H1 (cell line): Measurements from ENCODE around the gene HPN. TPM values are rescaled to one million over a fixed set of nuclear protein-coding genes. Genes with fewer than 3 reads are reported as not detected.

Experiments used
- CTCF ChIA-PET: fragments of 300-600 bp; sonication (Branson Sonifier 250); formaldehyde crosslinking; loops from one replicate; lab custom pipeline; 2021; ENCODE audit not compliant: partially characterized antibody; lab: Charles Lee
- POLR2A ChIA-PET: fragments of 300-600 bp; sonication (Branson Sonifier 250); formaldehyde crosslinking; loops from one replicate; lab custom pipeline; 2021; ENCODE audit warnings: inconsistent platforms; ENCODE audit not compliant: partially characterized antibody; lab: Charles Lee
- DNase-seq, 2 experiments: peaks; one replicate each; pipeline versions ENCODE4 v3.0.0 to v3.0.0-alpha.2; 2010 to 2022; ENCODE audit warnings: low spot score in 2 of 2, low read depth in 1 of 2, mixed read lengths in 1 of 2
- FAIRE-seq: peaks from 2 replicates; lab custom pipeline; 2011; peaks lifted over from hg19 to GRCh38; lab: Jason Lieb, UNC
- H2AFZ ChIP-seq: 2 replicates; pipeline ENCODE4 v1.8.1; 2012; ENCODE audit warnings: low read length, inconsistent platforms
- H2AK5ac ChIP-seq: 2 replicates; pipeline ENCODE4 v1.6.1; 2013; ENCODE audit warnings: low read depth, low read length
- H2BK120ac ChIP-seq: replicated peaks from 2 replicates; pipeline ENCODE3; 2013; ENCODE audit warnings: low read depth, low read length, inconsistent platforms
- H2BK12ac ChIP-seq: 2 replicates; pipeline ENCODE4 v1.6.1; 2013; ENCODE audit warnings: low read depth, low read length
- H2BK15ac ChIP-seq: 2 replicates; pipeline ENCODE4 v1.6.1; 2013; ENCODE audit warnings: low read length
- H2BK20ac ChIP-seq: 2 replicates; pipeline ENCODE4 v1.6.1; 2013; ENCODE audit warnings: low read length
- H2BK5ac ChIP-seq: 2 replicates; pipeline ENCODE4 v1.6.1; 2013; ENCODE audit warnings: low read depth, low read length
- H3K14ac ChIP-seq: 2 replicates; pipeline ENCODE4 v1.6.1; 2013; ENCODE audit warnings: inconsistent platforms; ENCODE audit not compliant: insufficient read length
- H3K18ac ChIP-seq: 2 replicates; pipeline ENCODE4 v1.6.1; 2013; ENCODE audit warnings: low read length; ENCODE audit errors: extremely low read depth
- H3K23ac ChIP-seq: 2 replicates; pipeline ENCODE4 v1.6.1; 2013; ENCODE audit warnings: inconsistent platforms; ENCODE audit not compliant: insufficient read length
- H3K23me2 ChIP-seq: 2 replicates; pipeline ENCODE4 v1.6.1; 2013; ENCODE audit warnings: low read depth, low read length
- H3K27ac ChIP-seq: 2 replicates; pipeline ENCODE4 v1.6.1; 2011; ENCODE audit warnings: low read depth, low read length, inconsistent platforms
- H3K27me3 ChIP-seq, 4 experiments: replicated peaks in 1 of 4; 1 replicate in 1 of 4; 2 replicates in 3 of 4; pipeline versions ENCODE4 v1.6.1 to v1.8.1; 2011 to 2013; ENCODE audit warnings: low read length in 3 of 4, mild to moderate bottlenecking in 3 of 4, inconsistent platforms in 2 of 4, mixed read lengths in 2 of 4, moderate library complexity in 1 of 4; ENCODE audit not compliant: control insufficient read depth in 3 of 4, insufficient read depth in 3 of 4; ENCODE audit errors: extremely low read depth in 1 of 4
- H3K36me3 ChIP-seq, 4 experiments: 2 replicates each; pipeline versions ENCODE4 v1.6.1 to v1.8.1; 2011 to 2013; ENCODE audit warnings: mild to moderate bottlenecking in 4 of 4, low read length in 3 of 4, moderate library complexity in 2 of 4, control low read depth in 1 of 4, inconsistent platforms in 1 of 4; ENCODE audit not compliant: insufficient read depth in 4 of 4, control insufficient read depth in 2 of 4
- H3K4ac ChIP-seq: replicated peaks from 2 replicates; pipeline ENCODE3; 2013; ENCODE audit warnings: low read length, low read depth, mixed read lengths, inconsistent platforms; ENCODE audit not compliant: insufficient read length
- H3K4me1 ChIP-seq, 4 experiments: replicated peaks in 1 of 4; 1 replicate in 1 of 4; 2 replicates in 3 of 4; pipeline versions ENCODE4 v1.6.1 to v1.8.1; 2011 to 2013; ENCODE audit warnings: low read length in 3 of 4, inconsistent platforms in 2 of 4, mixed read lengths in 1 of 4; ENCODE audit not compliant: insufficient read depth in 4 of 4, control insufficient read depth in 3 of 4
- H3K4me2 ChIP-seq, 2 experiments: 2 replicates each; pipeline versions ENCODE4 v1.6.1 to v1.8.1; 2011 to 2013; ENCODE audit warnings: low read depth in 2 of 2, low read length in 2 of 2, control low read depth in 1 of 2, inconsistent platforms in 1 of 2, mild to moderate bottlenecking in 1 of 2; ENCODE audit not compliant: insufficient read depth in 1 of 2
- H3K4me3 ChIP-seq, 4 experiments: fragments of 200-600, 300-600 bp in 1 of 4; sonication (generic), shearing (Covaris generic), sonication (Bioruptor Twin) in 1 of 4; 2 replicates each; pipeline versions ENCODE4 v1.5.1 to v1.8.1; 2011 to 2016; ENCODE audit warnings: low read length in 4 of 4, low read depth in 3 of 4, control low read depth in 2 of 4, inconsistent platforms in 2 of 4, mild to moderate bottlenecking in 2 of 4, mixed read lengths in 1 of 4, moderate library complexity in 1 of 4; ENCODE audit not compliant: insufficient read depth in 2 of 4; ENCODE audit errors: extremely low read depth in 1 of 4
- H3K56ac ChIP-seq: replicated peaks from 2 replicates; pipeline ENCODE3; 2013; ENCODE audit warnings: low read depth, mild to moderate bottlenecking, mixed read lengths, low read length, inconsistent platforms; ENCODE audit not compliant: insufficient read length
- H3K79me1 ChIP-seq: 2 replicates; pipeline ENCODE4 v1.6.1; 2013; ENCODE audit warnings: low read depth, low read length, control low read depth
- H3K79me2 ChIP-seq, 2 experiments: 2 replicates each; pipeline versions ENCODE4 v1.6.1 to v1.8.1; 2012 to 2013; ENCODE audit warnings: low read length in 2 of 2, mild to moderate bottlenecking in 2 of 2, inconsistent platforms in 1 of 2; ENCODE audit not compliant: insufficient read depth in 2 of 2, control insufficient read depth in 1 of 2
- H3K9ac ChIP-seq, 4 experiments: replicated peaks in 1 of 4; 1 replicate in 1 of 4; 2 replicates in 3 of 4; pipeline versions ENCODE4 v1.6.1 to v1.8.1; 2011 to 2013; ENCODE audit warnings: low read depth in 3 of 4, low read length in 3 of 4, control low read depth in 2 of 4, mild to moderate bottlenecking in 2 of 4, moderate library complexity in 2 of 4, inconsistent platforms in 1 of 4; ENCODE audit errors: extremely low read depth in 1 of 4
- H3K9me3 ChIP-seq, 2 experiments: 2 replicates each; pipeline versions ENCODE4 v1.6.1 to v1.8.1; 2012 to 2013; ENCODE audit warnings: mild to moderate bottlenecking in 2 of 2, moderate library complexity in 2 of 2, control low read depth in 1 of 2, inconsistent platforms in 1 of 2, low read depth in 1 of 2, low read length in 1 of 2, mixed read lengths in 1 of 2; ENCODE audit not compliant: insufficient read depth in 2 of 2
- H4K20me1 ChIP-seq, 2 experiments: replicated peaks in 1 of 2; 2 replicates each; pipeline versions ENCODE3 to v1.8.1; 2011 to 2013; ENCODE audit warnings: inconsistent platforms in 2 of 2, low read length in 2 of 2, mild to moderate bottlenecking in 1 of 2; ENCODE audit not compliant: insufficient read depth in 2 of 2, control insufficient read depth in 1 of 2
- H4K5ac ChIP-seq: 2 replicates; pipeline ENCODE4 v1.6.1; 2013; ENCODE audit warnings: low read length, low read depth, mixed read lengths, inconsistent platforms; ENCODE audit not compliant: insufficient read length
- H4K8ac ChIP-seq: 2 replicates; pipeline ENCODE4 v1.8.0; 2013; ENCODE audit warnings: mild to moderate bottlenecking, moderate library complexity, low read length, inconsistent platforms; ENCODE audit not compliant: insufficient read depth; ENCODE audit errors: extremely low read depth
- H4K91ac ChIP-seq: replicated peaks from 2 replicates; pipeline ENCODE3; 2013; ENCODE audit warnings: low read length, mixed read lengths, inconsistent platforms; ENCODE audit not compliant: insufficient read length
- BCL11A ChIP-seq, 2 experiments: IDR thresholded peaks; one replicate each; pipeline ENCODE4 v1.6.1; 2011; ENCODE audit warnings: low read depth in 2 of 2, low read length in 2 of 2, mild to moderate bottlenecking in 2 of 2
- HDAC2 ChIP-seq, 2 experiments: fragments of 300-600 bp in 1 of 2; sonication (generic) in 1 of 2; IDR thresholded peaks; 2 replicates each; pipeline ENCODE4 v1.6.1; 2011 to 2012; ENCODE audit warnings: low read depth in 2 of 2, low read length in 2 of 2, mild to moderate bottlenecking in 2 of 2, moderate library complexity in 2 of 2, borderline replicate concordance in 1 of 2, inconsistent platforms in 1 of 2
- KDM1A ChIP-seq: fragments of 200-600, 300-600 bp; sonication (generic); IDR thresholded peaks from 2 replicates; pipeline ENCODE4 v1.7.1; 2016; ENCODE audit warnings: mild to moderate bottlenecking, low read length, borderline replicate concordance
- POU5F1 ChIP-seq: IDR thresholded peaks from 2 replicates; pipeline ENCODE4 v1.6.1; 2011; ENCODE audit warnings: low read depth, mild to moderate bottlenecking, low read length, moderate library complexity
- RFX5 ChIP-seq: IDR thresholded peaks from 2 replicates; pipeline ENCODE4 v1.6.1; 2011; ENCODE audit warnings: low read depth, low read length, improper control_type of control experiment, borderline replicate concordance
- WGBS, 2 experiments: shearing (Covaris generic) in 1 of 2; methylation state at CpG; one replicate each; pipeline versions ENCODE4 v1.1.6 to v1.1.7; 2013 to 2015; ENCODE audit warnings: low lambda C conversion rate in 2 of 2, mixed read lengths in 2 of 2, inconsistent platforms in 1 of 2, low coverage in 1 of 2, missing lambda C conversion rate in 1 of 2; ENCODE audit not compliant: insufficient replicate concordance in 2 of 2, insufficient coverage in 1 of 2, insufficient read length in 1 of 2; ENCODE audit errors: extremely low coverage in 1 of 2, missing lambda C conversion rate in 1 of 2; 5-methylcytosine and 5-hydroxymethylcytosine counted together
- polyA plus RNA-seq, 7 experiments: library from polyadenylated mRNA; depleted of rRNA in 3 of 7; stranded (reverse) in 5 of 7; unstranded in 2 of 7; fragments of >200 nt in 5 of 7; fragments of 200-250 nt in 2 of 7; gene quantifications; 1 replicate in 5 of 7; 2 replicates in 1 of 7; 4 replicates in 1 of 7; pipeline versions ENCODE4 v1.2.1 to v1.2.3, GENCODE V29; 2011 to 2013; ENCODE audit warnings: missing spikeins in 2 of 7, mixed read lengths in 2 of 7
- total RNA-seq: library from RNA; stranded (reverse); fragmentation: NEBNext Ultra II Directional; extraction: Animal tissue kit (Norgen Biotek cat#: 25700); gene quantifications from 2 replicates; pipeline ENCODE4 v1.2.1, GENCODE V29; 2021

The HPN gene
- total and polyA plus RNA-seq, 2 of the 8 experiments (the other 6 are each of a cell fraction or from before 2014, with no cell fraction given) = 14.7 to 33.7 TPM

DNA sequence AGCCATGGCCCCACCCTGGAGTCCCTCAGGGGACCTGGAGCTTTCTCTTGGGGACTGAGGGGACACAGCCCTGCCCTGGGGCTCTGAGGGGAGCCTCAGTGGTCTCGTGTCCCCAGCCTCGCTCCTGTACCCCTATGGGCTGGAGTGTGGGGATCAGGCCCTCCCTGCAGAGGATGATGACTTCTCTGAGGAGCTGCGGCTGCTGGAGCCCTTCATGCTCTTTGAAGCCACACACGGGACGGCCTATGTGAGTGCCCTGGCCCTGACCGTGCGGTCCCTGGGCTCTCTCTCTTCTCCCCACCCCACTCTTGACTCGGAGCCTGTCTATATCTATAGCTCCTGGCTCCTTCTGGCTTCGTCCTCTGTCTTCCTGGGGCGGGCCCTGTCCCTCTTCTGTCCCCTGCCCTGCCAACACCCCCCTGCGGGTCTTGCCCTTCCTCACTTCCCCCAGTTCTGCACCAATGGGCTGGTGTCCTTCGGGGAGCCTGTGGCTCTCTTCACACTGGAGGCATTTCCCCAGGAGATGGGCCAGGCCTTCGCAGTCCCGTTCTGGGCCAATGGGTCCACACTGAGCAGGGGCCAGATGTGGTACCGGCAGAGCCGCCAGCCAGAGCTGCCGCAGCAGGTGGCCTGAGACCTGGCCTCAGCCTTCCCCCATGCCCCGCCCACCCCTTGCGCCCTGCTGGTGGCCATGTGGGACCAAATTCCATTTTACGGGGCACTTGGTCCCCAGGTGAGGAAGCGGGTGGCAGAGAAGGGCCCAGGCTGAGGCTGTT lies 33.1 kb downstream of the HPN start:
- Histone ChIP-seq H2BK15ac (no peak overlapping the region; the same call in 1 of the 2 replicates), H3K9me3 (peaks cover 3 to 4% of the 10 kb centered on the region in 2 experiments; a peak in 3 of 4 replicates), H3K36me3 (no peaks in the 10 kb centered on the region), H2BK120ac (no peak overlapping the region), H3K4me3 (no peak overlapping the region), H3K4me2 (no peak overlapping the region), H3K23me2 (no peaks in the 10 kb centered on the region; the same call in 1 of the 2 replicates), H3K27ac (no peak overlapping the region), H3K56ac (no peak overlapping the region), H2BK5ac (no peak overlapping the region), H4K91ac (peak overlapping the region; percentile 54), H4K5ac (no peak overlapping the region), H3K23ac (no peak overlapping the region), H2BK20ac (no peak overlapping the region), H3K4me1 (peaks cover 0 to 3% (median 2%) of the 10 kb centered on the region in 4 experiments; a peak in 2 of 7 replicates), H3K4ac (no peak overlapping the region), H3K14ac (no peak overlapping the region), H2AFZ (no peak overlapping the region), H3K9ac (no peak overlapping the region), H4K20me1 (no peaks in the 10 kb centered on the region), H3K27me3 (no peaks in the 10 kb centered on the region; a peak in 2 of 7 replicates), H3K79me1 (no peaks in the 10 kb centered on the region), H3K18ac (no peak overlapping the region; the same call in 1 of the 2 replicates), H4K8ac (peak overlapping the region; percentile 60), H2AK5ac (no peak overlapping the region), H2BK12ac (peak overlapping the region; percentile 68; the same call in 1 of the 2 replicates), H3K79me2 (no peaks in the 10 kb centered on the region)
- no peak for FAIRE-seq
- TF ChIP-seq KDM1A (no peak), BCL11A (IDR thresholded peaks at IDR 0.05; ENCODE audit: low read depth in 2 of 2, low read length in 2 of 2) (no peak), POU5F1 (no peak), HDAC2 (IDR thresholded peaks at IDR 0.05; ENCODE audit: borderline replicate concordance in 1 of 2, low read depth in 2 of 2, low read length in 2 of 2) (no peak), RFX5 (no peak)
- 91% methylated on average over 18 of the region's 21 CpGs; no CpG with 5 or more reads in 1 of the 2 experiments for WGBS, 2 experiments
- ChIA-PET CTCF (interaction anchor here (0.6 to 1.9 kb wide), 6 partner anchors 8 to 171 kb away, joined by 3 to 7 read pairs (median 6); partner anchors contain the start of gene LGI4), POLR2A (interaction anchor here (0.9 kb wide), 2 partner anchors 11 to 189 kb away, joined by 3 read pairs; no protein-coding TSS in a partner anchor)
- no peak for DNase-seq
